GM23338 (cell line): ENCODE data around the gene LSP1. TPM values are rescaled to one million over a fixed set of nuclear protein-coding genes. Genes with fewer than 3 reads are reported as not detected.

Experiments used
- ATAC-seq: fragments of 200-7000 bp; cut with Tn5 transposase; 3 replicates; pipeline ENCODE4 v1.9.1; 2020
- DNase-seq: peaks from one replicate; pipeline ENCODE4 v3.0.0-alpha.2; 2015; ENCODE audit warnings: low spot score
- H2AFZ ChIP-seq: fragments of 200-600 bp; sonication (generic); 2 replicates; pipeline ENCODE4 v1.8.0; 2016; ENCODE audit warnings: antibody characterized with exemption, mild to moderate bottlenecking, moderate library complexity
- H3F3A ChIP-seq: fragments of 200-600 bp; sonication (generic); replicated peaks from 2 replicates; pipeline ENCODE4 v1.8.0; 2017; ENCODE audit warnings: antibody characterized with exemption, mixed run types, low read depth
- H3K27ac ChIP-seq: fragments of 200-600 bp; sonication (generic); 2 replicates; pipeline ENCODE4 v1.6.1; 2016; ENCODE audit warnings: low read depth
- H3K27me3 ChIP-seq: fragments of 200-600 bp; sonication (generic); 2 replicates; pipeline ENCODE4 v1.8.0; 2016; ENCODE audit warnings: mild to moderate bottlenecking, mixed run types, moderate library complexity; ENCODE audit not compliant: insufficient read depth
- H3K36me3 ChIP-seq: fragments of 200-600 bp; sonication (generic); 2 replicates; pipeline ENCODE4 v1.8.0; 2016; ENCODE audit warnings: mild to moderate bottlenecking; ENCODE audit not compliant: insufficient read depth
- H3K4me1 ChIP-seq: fragments of 200-600 bp; sonication (generic); 2 replicates; pipeline ENCODE4 v1.8.0; 2016; ENCODE audit warnings: mild to moderate bottlenecking, moderate library complexity; ENCODE audit not compliant: insufficient read depth
- H3K4me2 ChIP-seq: fragments of 200-600 bp; sonication (generic); 2 replicates; pipeline ENCODE4 v1.7.1; 2017; ENCODE audit warnings: mixed run types
- H3K4me3 ChIP-seq: fragments of 200-600 bp; sonication (generic); 2 replicates; pipeline ENCODE4 v1.6.1; 2016; ENCODE audit warnings: mixed run types
- H3K79me2 ChIP-seq: fragments of 200-600 bp; sonication (generic); replicated peaks from 2 replicates; pipeline ENCODE4 v1.8.0; 2017; ENCODE audit warnings: mild to moderate bottlenecking; ENCODE audit not compliant: insufficient read depth
- H3K9me2 ChIP-seq: fragments of 200-600 bp; sonication (generic); 2 replicates; pipeline ENCODE4 v1.8.0; 2017; ENCODE audit not compliant: insufficient read depth
- H4K20me1 ChIP-seq: fragments of 200-600 bp; sonication (generic); replicated peaks from 2 replicates; pipeline ENCODE4 v1.8.0; 2017; ENCODE audit warnings: mild to moderate bottlenecking; ENCODE audit not compliant: insufficient read depth
- H3K27ac Mint-ChIP-seq: 2 replicates; pipeline ENCODE4 v1.8.0; 2020; ENCODE audit warnings: inconsistent platforms, mild to moderate bottlenecking, moderate library complexity, mixed read lengths
- H3K27me3 Mint-ChIP-seq: 3 replicates; pipeline ENCODE4 v1.8.0; 2022; ENCODE audit warnings: low read depth, mild to moderate bottlenecking, moderate library complexity, mixed read lengths, inconsistent platforms; ENCODE audit not compliant: insufficient read depth, poor library complexity
- H3K36me3 Mint-ChIP-seq: 3 replicates; pipeline ENCODE4 v1.8.0; 2021; ENCODE audit warnings: low read depth, mild to moderate bottlenecking, inconsistent platforms, moderate library complexity, mixed read lengths
- H3K4me1 Mint-ChIP-seq: 3 replicates; pipeline ENCODE4 v1.8.0; 2020; ENCODE audit warnings: mild to moderate bottlenecking, inconsistent platforms, mixed read lengths
- H3K4me3 Mint-ChIP-seq: 3 replicates; pipeline ENCODE4 v1.8.0; 2021; ENCODE audit warnings: moderate library complexity, mild to moderate bottlenecking, inconsistent platforms, mixed read lengths
- H3K9me3 Mint-ChIP-seq: 3 replicates; pipeline ENCODE4 v1.8.0; 2020; ENCODE audit warnings: moderate library complexity, mild to moderate bottlenecking, inconsistent platforms, mixed read lengths
- CREB1 ChIP-seq: fragments of 250-450 bp; sonication (Bioruptor Pico); IDR thresholded peaks from 2 replicates; pipeline ENCODE4 v1.5.0; 2020; ENCODE audit warnings: low read depth, mild to moderate bottlenecking, moderate library complexity
- CTCF ChIP-seq, 2 experiments: fragments of 200-600 bp in 1 of 2; sonication (generic) in 1 of 2; conservative IDR thresholded peaks; 2 replicates each; pipeline versions ENCODE4 v1.5.1 to v1.6.1; 2016 to 2017; ENCODE audit warnings: antibody characterized with exemption in 2 of 2, low read depth in 2 of 2, mild to moderate bottlenecking in 2 of 2, moderate library complexity in 1 of 2
- ETS1 ChIP-seq: IDR thresholded peaks from 2 replicates; pipeline ENCODE4 v1.6.1; 2016; ENCODE audit warnings: antibody characterized with exemption
- EZH2 ChIP-seq: fragments of 200-600 bp; sonication (generic); IDR thresholded peaks from one replicate; pipeline ENCODE4 v1.8.0; 2017; ENCODE audit warnings: antibody characterized with exemption, mild to moderate bottlenecking, low read depth; ENCODE audit not compliant: unreplicated experiment
- JUNB ChIP-seq: IDR thresholded peaks from one replicate; pipeline ENCODE4 v1.6.1; 2016; ENCODE audit warnings: antibody characterized with exemption; ENCODE audit not compliant: unreplicated experiment
- NANOG ChIP-seq: IDR thresholded peaks from 2 replicates; pipeline ENCODE4 v1.6.1; 2016; ENCODE audit warnings: antibody characterized with exemption, borderline replicate concordance
- POLR2AphosphoS5 ChIP-seq: IDR thresholded peaks from 2 replicates; pipeline ENCODE4 v1.6.1; 2016; ENCODE audit warnings: antibody characterized with exemption, low read depth
- STAT1 ChIP-seq: IDR thresholded peaks from one replicate; pipeline ENCODE4 v1.6.1; 2016; ENCODE audit warnings: antibody characterized with exemption; ENCODE audit not compliant: unreplicated experiment
- ZNF114 ChIP-seq: fragments of 250-450 bp; sonication (Bioruptor Pico); IDR thresholded peaks from 2 replicates; pipeline ENCODE4 v1.5.0; 2020; ENCODE audit warnings: mild to moderate bottlenecking, moderate library complexity
- ZNF331 ChIP-seq: fragments of 250-450 bp; sonication (Bioruptor Pico); IDR thresholded peaks from 2 replicates; pipeline ENCODE4 v1.5.0; 2020; ENCODE audit warnings: low read depth, mild to moderate bottlenecking, moderate library complexity
- ZNF462 ChIP-seq: fragments of 250-450 bp; sonication (Bioruptor Pico); IDR thresholded peaks from 2 replicates; pipeline ENCODE4 v1.5.0; 2020; ENCODE audit warnings: mild to moderate bottlenecking, moderate library complexity
- polyA plus RNA-seq: library from polyadenylated mRNA; unstranded; fragments of >200 nt; fragmentation: Nextera tagmentation; extraction: Ambion mirVana; gene quantifications from 2 replicates; pipeline ENCODE4 v1.2.1, GENCODE V29; 2016
- total RNA-seq: library from RNA; depleted of rRNA; stranded (reverse); fragments of >200 nt; shearing (Covaris generic); gene quantifications from 2 replicates; pipeline ENCODE4 v1.2.3, GENCODE V29; 2014
- TF ChIP-seq, protein P1 (sequence below): IDR thresholded peaks from one replicate; pipeline ENCODE4 v1.6.1; 2018; ENCODE audit warnings: antibody characterized with exemption; ENCODE audit not compliant: unreplicated experiment

Gene LSP1
- total and polyA plus RNA-seq, 2 experiments from 2014 or later: 0.84 TPM; not detected in 1

- Mint-ChIP-seq H3K9me3 (no peaks in the 10 kb centered on the region), H3K27ac (no peak overlapping the region), H3K27me3 (peaks cover 17% of the 10 kb centered on the region)
Measured at GRCh38 chr11:1933416-1934334, 80.8 kb downstream of the LSP1 start.

More at GRCh38 chr11:1933416-1934334, 80.8 kb downstream of the LSP1 start:
- DNase-seq (no peak), ATAC-seq (no peak)
- Histone ChIP-seq H3F3A (no peaks in the 10 kb centered on the region), H3K4me2 (no peak overlapping the region), H3K36me3 (no peaks in the 10 kb centered on the region), H3K79me2 (no peaks in the 10 kb centered on the region), H3K27me3 (no peaks in the 10 kb centered on the region), H3K9me2 (no peaks in the 10 kb centered on the region), H3K4me1 (no peaks in the 10 kb centered on the region), H3K27ac (no peak overlapping the region), H2AFZ (no peak overlapping the region), H3K4me3 (no peak overlapping the region), H4K20me1 (no peaks in the 10 kb centered on the region)
- Mint-ChIP-seq H3K4me3 (no peak overlapping the region), H3K4me1 (0 out of 3 replicates have a peak, but pooled peaks cover 5% of the 10 kb centered on the region), H3K36me3 (no peaks in the 10 kb centered on the region)
- TF ChIP-seq JUNB: no peak
- no peak for TF ChIP-seq ZNF331 (CRISPR knock-in tag)
- TF ChIP-seq ZNF114 (CRISPR knock-in tag): no peak
- TF ChIP-seq STAT1: no peak
- no peak for TF ChIP-seq EZH2
- TF ChIP-seq CREB1: no peak
- TF ChIP-seq ETS1: no peak
- TF ChIP-seq POLR2AphosphoS5: no peak
- TF ChIP-seq, protein P1, sequence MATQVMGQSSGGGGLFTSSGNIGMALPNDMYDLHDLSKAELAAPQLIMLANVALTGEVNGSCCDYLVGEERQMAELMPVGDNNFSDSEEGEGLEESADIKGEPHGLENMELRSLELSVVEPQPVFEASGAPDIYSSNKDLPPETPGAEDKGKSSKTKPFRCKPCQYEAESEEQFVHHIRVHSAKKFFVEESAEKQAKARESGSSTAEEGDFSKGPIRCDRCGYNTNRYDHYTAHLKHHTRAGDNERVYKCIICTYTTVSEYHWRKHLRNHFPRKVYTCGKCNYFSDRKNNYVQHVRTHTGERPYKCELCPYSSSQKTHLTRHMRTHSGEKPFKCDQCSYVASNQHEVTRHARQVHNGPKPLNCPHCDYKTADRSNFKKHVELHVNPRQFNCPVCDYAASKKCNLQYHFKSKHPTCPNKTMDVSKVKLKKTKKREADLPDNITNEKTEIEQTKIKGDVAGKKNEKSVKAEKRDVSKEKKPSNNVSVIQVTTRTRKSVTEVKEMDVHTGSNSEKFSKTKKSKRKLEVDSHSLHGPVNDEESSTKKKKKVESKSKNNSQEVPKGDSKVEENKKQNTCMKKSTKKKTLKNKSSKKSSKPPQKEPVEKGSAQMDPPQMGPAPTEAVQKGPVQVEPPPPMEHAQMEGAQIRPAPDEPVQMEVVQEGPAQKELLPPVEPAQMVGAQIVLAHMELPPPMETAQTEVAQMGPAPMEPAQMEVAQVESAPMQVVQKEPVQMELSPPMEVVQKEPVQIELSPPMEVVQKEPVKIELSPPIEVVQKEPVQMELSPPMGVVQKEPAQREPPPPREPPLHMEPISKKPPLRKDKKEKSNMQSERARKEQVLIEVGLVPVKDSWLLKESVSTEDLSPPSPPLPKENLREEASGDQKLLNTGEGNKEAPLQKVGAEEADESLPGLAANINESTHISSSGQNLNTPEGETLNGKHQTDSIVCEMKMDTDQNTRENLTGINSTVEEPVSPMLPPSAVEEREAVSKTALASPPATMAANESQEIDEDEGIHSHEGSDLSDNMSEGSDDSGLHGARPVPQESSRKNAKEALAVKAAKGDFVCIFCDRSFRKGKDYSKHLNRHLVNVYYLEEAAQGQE: no peak
- TF ChIP-seq NANOG: no peak
- no peak for TF ChIP-seq ZNF462 (CRISPR knock-in tag)
- TF ChIP-seq CTCF (conservative IDR thresholded peaks at IDR 0.05; ENCODE audit: low read depth in 2 of 2): no peak
